SU-DHL-6 (cell line): Measurements from ENCODE around the gene B4GALNT4.

Experiments used
- H2AFZ ChIP-seq: fragments of 200-600 bp; sonication (generic); 2 replicates; pipeline ENCODE4 v1.6.1; 2014; ENCODE audit warnings: low read depth, mild to moderate bottlenecking, moderate library complexity, mixed read lengths, antibody characterized with exemption, low read length; ENCODE audit not compliant: severe bottlenecking
- H3F3A ChIP-seq: fragments of 200-600 bp; shearing (Covaris generic); 2 replicates; pipeline ENCODE4 v1.6.0; 2016; ENCODE audit warnings: antibody characterized with exemption, mild to moderate bottlenecking; ENCODE audit not compliant: insufficient read depth
- H3K27ac ChIP-seq: fragments of 200-600 bp; sonication (generic); 2 replicates; pipeline ENCODE4 v1.5.1; 2016; ENCODE audit warnings: low read depth, mild to moderate bottlenecking, low read length, moderate library complexity, mixed read lengths
- H3K27me3 ChIP-seq: fragments of 200-600 bp; sonication (generic), shearing (Covaris generic); 2 replicates; pipeline ENCODE4 v1.6.0; 2014; ENCODE audit warnings: mild to moderate bottlenecking, low read length
- H3K36me3 ChIP-seq: fragments of 200-600 bp; sonication (generic); 2 replicates; pipeline ENCODE4 v1.6.1; 2014; ENCODE audit warnings: mild to moderate bottlenecking, low read length, mixed read lengths
- H3K4me2 ChIP-seq: fragments of 300-600, 200-600 bp; shearing (Covaris generic), sonication (generic); 2 replicates; pipeline ENCODE4 v1.6.0; 2014; ENCODE audit warnings: low read length, low read depth, mild to moderate bottlenecking; ENCODE audit not compliant: poor library complexity, severe bottlenecking
- H3K4me3 ChIP-seq: fragments of 200-600 bp; sonication (generic); 2 replicates; pipeline ENCODE4 v1.5.1; 2014; ENCODE audit warnings: antibody characterized with exemption, low read length, mild to moderate bottlenecking, mixed read lengths; ENCODE audit not compliant: insufficient read depth, poor library complexity, severe bottlenecking
- H3K79me2 ChIP-seq: fragments of 200-600 bp; sonication (generic); 2 replicates; pipeline ENCODE4 v1.6.1; 2014; ENCODE audit warnings: mild to moderate bottlenecking, low read length, moderate library complexity; ENCODE audit not compliant: insufficient read depth
- H3K9ac ChIP-seq: fragments of 200-600 bp; sonication (generic); 2 replicates; pipeline ENCODE4 v1.7.0; 2014; ENCODE audit warnings: mild to moderate bottlenecking, low read length
- H3K9me2 ChIP-seq: fragments of 200-600 bp; sonication (generic); replicated peaks from 2 replicates; pipeline ENCODE4 v1.6.1; 2014; ENCODE audit warnings: low read length; ENCODE audit not compliant: insufficient read depth
- H3K9me3 ChIP-seq: fragments of 200-600 bp; sonication (generic); 2 replicates; pipeline ENCODE4 v1.6.1; 2014; ENCODE audit warnings: low read length, mixed read lengths; ENCODE audit not compliant: insufficient read depth
- H4K20me1 ChIP-seq: fragments of 200-600 bp; sonication (generic); 2 replicates; pipeline ENCODE4 v1.6.1; 2014; ENCODE audit warnings: low read depth, mild to moderate bottlenecking, antibody characterized with exemption, low read length, moderate library complexity, mixed read lengths
- CTCF ChIP-seq: fragments of 200-600 bp; sonication (generic); IDR thresholded peaks from one replicate; pipeline ENCODE4 v1.5.1; 2017; ENCODE audit warnings: antibody characterized with exemption, mild to moderate bottlenecking, low read length, moderate library complexity; ENCODE audit not compliant: insufficient read depth, poor library complexity, severe bottlenecking
- EZH2phosphoT487 ChIP-seq: fragments of 200-600 bp; sonication (generic), shearing (Covaris generic); conservative IDR thresholded peaks from 2 replicates; pipeline ENCODE4 v1.6.1; 2018; ENCODE audit warnings: mild to moderate bottlenecking, antibody characterized with exemption, low read length, moderate library complexity, mixed read lengths

Gene B4GALNT4

GRCh38 chr11:416051-416756, 46.9 kb downstream of the B4GALNT4 start:
- no peaks in the 10 kb centered on the region for H3F3A ChIP-seq
- H3K4me2 ChIP-seq, result no peak overlapping the region
- H3K9me2 ChIP-seq, result no peaks in the 10 kb centered on the region
- no peak for TF ChIP-seq EZH2phosphoT487
- TF ChIP-seq CTCF, result no peak
- no peak overlapping the region for H3K4me3 ChIP-seq
- H2AFZ ChIP-seq, result no peak overlapping the region
- no peak overlapping the region for H3K27ac ChIP-seq
- H3K9me3 ChIP-seq, result no peaks in the 10 kb centered on the region
- H3K79me2 ChIP-seq, result no peaks in the 10 kb centered on the region
- no peaks in the 10 kb centered on the region for H4K20me1 ChIP-seq
- H3K9ac ChIP-seq, result no peak overlapping the region
- no peaks in the 10 kb centered on the region for H3K27me3 ChIP-seq
- no peaks in the 10 kb centered on the region for H3K36me3 ChIP-seq

DNA sequence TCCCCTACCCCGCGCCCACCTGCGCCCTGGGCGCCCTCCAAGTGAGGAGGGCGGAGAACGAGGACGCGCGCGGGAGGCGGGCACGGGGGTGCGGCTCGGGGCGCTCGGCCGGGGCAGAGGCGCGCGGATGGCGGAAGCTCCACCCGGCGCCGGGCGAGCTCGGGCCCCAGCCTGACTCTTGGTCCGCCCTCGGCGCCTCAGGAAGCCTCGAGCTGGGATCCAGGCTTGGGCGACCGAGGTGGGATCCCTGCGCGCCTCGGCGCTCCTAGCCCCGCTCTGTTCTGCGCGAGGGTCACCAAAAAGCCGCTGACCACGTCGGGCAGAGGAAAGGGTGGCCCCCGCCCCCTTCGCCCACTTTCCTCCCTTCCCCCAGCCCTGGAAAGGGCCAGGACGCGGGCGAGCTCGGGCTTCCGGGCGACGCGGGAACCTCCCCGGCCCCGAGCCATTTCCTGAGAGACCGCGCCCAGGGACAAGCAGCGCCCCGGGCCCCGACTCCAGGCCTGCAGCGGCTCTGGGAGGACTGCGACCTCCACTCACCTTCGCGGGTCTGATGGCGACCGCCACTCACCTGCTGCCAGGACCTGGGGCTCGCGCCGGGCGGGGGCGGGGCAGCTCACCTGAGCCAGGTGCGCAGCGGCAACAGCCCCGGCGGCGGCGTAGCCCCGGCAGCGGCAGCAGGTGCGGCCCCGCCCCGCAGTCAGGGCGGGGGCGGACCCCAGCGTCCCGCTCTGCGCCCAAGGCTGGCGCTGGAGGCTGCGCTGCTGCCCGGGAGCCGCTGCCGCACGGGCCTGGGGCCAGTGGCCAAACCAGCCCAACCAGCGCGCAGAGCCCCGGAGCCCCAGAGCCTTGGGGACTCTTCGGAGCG, 47.7 kb downstream of the B4GALNT4 start:
- no peaks in the 10 kb centered on the region for H3K79me2 ChIP-seq
- H3K27ac ChIP-seq, result no peak overlapping the region
- no peak overlapping the region for H3K4me2 ChIP-seq
- no peaks in the 10 kb centered on the region for H3K36me3 ChIP-seq
- TF ChIP-seq EZH2phosphoT487, result no peak
- no peak for TF ChIP-seq CTCF
- H3F3A ChIP-seq, result no peaks in the 10 kb centered on the region
- H3K9me2 ChIP-seq, result no peaks in the 10 kb centered on the region
- H4K20me1 ChIP-seq, result no peaks in the 10 kb centered on the region
- no peak overlapping the region for H2AFZ ChIP-seq
- H3K4me3 ChIP-seq, result no peak overlapping the region
- no peak overlapping the region for H3K9ac ChIP-seq
- H3K27me3 ChIP-seq, result no peaks in the 10 kb centered on the region
- no peaks in the 10 kb centered on the region for H3K9me3 ChIP-seq

- Histone ChIP-seq H2AFZ (no peak overlapping the region), H3K36me3 (no peaks in the 10 kb centered on the region), H3K27ac (no peak overlapping the region), H3F3A (no peaks in the 10 kb centered on the region), H4K20me1 (no peaks in the 10 kb centered on the region), H3K4me3 (no peak overlapping the region), H3K9me3 (no peaks in the 10 kb centered on the region), H3K9ac (no peak overlapping the region), H3K9me2 (no peaks in the 10 kb centered on the region), H3K79me2 (no peaks in the 10 kb centered on the region), H3K4me2 (no peak overlapping the region), H3K27me3 (no peaks in the 10 kb centered on the region)
- TF ChIP-seq EZH2phosphoT487 (no peak), CTCF (no peak)
Measured at GRCh38 chr11:417652-418342, 48.5 kb downstream of the B4GALNT4 start.
